GM10266 (cell line): ENCODE results near the gene LY6G5B.

Source experiments
- DNase-seq: peaks from one replicate; pipeline ENCODE4 v3.0.0; 2012; ENCODE audit errors: extremely low spot score
- TF ChIP-seq, protein P1 (sequence below): IDR thresholded peaks from 2 replicates; pipeline ENCODE4 v1.5.1; 2012; ENCODE audit warnings: mild to moderate bottlenecking, low read depth; ENCODE audit not compliant: control insufficient read depth, insufficient read depth; ENCODE audit errors: missing control alignments

The LY6G5B gene

DNA sequence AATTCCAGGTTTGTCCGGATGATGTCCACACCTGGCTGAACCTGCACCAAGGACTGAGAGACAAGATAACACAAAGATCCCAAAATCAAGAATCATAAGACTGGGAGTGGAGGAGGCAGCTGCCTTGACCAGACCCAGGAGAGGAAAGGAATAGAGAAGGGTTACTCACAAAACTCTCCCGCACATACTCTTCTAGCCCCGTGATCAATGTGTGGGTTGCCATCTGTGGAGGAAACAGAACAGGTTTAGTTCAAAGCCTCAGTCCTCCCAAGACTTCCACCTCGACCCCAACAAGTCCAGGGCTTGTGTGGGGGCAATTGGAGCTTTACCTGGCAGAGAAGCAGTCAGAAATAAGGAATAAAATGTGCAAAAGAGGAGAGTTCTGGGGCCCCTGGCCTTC is 28.4 kb upstream of the LY6G5B start:
- TF ChIP-seq, protein P1, sequence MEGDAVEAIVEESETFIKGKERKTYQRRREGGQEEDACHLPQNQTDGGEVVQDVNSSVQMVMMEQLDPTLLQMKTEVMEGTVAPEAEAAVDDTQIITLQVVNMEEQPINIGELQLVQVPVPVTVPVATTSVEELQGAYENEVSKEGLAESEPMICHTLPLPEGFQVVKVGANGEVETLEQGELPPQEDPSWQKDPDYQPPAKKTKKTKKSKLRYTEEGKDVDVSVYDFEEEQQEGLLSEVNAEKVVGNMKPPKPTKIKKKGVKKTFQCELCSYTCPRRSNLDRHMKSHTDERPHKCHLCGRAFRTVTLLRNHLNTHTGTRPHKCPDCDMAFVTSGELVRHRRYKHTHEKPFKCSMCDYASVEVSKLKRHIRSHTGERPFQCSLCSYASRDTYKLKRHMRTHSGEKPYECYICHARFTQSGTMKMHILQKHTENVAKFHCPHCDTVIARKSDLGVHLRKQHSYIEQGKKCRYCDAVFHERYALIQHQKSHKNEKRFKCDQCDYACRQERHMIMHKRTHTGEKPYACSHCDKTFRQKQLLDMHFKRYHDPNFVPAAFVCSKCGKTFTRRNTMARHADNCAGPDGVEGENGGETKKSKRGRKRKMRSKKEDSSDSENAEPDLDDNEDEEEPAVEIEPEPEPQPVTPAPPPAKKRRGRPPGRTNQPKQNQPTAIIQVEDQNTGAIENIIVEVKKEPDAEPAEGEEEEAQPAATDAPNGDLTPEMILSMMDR, result no peak
- no peak for DNase-seq

DNA sequence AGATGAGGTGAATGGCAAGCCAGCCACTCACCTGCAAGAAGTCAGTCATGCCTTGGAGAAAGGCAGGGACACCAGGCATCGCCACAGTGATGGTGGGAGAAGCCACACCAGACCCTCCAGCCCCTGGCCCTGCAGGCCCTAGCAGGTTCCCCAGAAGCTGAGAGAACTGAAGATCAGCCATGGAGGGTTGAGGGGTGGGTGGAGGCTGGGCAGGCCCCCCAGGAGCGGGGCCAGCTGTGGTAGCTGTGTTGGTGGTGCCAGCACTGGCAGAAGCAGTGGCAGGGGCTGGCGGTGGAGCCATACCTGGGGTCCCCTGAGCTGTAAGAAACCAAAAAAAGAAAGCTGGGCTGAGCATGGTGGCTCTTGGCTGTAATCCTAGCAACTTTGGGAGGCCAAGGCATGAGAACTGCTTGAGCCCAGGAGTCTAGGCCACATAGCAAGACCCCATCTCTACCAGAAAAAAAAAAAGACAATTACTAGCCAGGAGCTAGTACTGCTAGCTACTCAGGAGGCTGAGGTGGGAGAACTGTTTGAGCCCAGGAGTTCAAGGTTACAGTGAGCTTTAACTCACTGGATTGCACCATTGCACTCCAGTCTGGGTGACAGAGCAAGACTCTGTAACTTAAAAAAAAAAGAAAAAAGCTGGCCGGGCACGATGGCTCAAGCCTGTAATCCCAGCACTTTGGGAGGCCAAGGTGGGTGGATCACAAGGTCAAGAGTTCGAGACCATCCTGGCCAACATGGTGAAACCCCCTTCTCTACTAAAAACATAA is 26.8 kb upstream of the LY6G5B start:
- no peak for DNase-seq
- TF ChIP-seq, protein P1, result no peak

DNA sequence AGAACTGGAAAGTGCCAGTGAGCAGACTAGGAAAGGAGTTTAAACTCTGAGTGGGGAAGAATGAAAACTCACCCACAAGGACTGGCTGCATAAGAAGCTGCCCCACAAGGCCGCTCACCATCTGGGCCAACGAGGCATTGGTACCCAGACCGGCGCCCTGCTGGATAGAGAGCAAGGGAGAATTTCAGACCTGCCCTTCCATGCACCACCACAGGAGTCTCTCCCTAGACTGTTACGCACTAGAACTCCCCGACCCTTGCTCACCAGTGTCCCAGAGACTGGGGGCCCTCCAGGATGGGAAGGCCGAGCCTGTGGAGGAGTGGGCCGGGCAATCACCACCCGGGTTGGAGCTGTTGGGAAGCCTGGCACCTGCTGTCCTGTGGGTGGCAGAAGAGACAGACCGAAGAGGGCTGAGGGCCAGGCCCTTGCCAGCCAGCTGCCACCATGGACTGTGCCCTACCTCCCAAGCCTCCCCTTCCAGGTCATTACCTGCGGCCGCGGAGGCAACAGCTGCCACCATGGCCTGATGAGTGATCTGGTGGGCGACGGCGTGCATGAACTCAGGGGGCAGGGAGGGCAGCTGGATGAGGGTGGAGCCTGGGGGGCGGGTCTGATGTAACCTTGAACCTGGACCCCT is 25.8 kb upstream of the LY6G5B start:
- TF ChIP-seq, protein P1, result no peak
- no peak for DNase-seq

DNA sequence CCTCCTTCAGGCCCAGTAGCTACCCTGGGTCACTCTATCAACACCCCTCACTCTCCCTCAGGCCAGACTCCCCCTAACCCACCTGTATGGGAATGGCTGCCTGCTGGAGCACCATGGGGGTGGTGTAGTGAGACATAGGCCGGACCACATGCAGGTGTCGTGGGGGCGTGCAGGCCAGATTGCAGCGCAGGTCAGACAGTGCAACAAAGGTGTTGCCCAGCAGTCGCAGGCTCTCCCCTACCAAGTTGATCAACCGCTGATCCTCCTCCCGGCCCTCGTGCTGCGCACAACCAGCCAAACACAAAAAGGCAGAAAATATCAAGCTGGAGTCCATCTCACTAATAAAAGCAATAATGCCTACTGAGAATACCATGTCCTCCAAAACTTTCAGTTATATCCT is 24.5 kb upstream of the LY6G5B start:
- no peak for DNase-seq
- TF ChIP-seq, protein P1, result no peak

DNA sequence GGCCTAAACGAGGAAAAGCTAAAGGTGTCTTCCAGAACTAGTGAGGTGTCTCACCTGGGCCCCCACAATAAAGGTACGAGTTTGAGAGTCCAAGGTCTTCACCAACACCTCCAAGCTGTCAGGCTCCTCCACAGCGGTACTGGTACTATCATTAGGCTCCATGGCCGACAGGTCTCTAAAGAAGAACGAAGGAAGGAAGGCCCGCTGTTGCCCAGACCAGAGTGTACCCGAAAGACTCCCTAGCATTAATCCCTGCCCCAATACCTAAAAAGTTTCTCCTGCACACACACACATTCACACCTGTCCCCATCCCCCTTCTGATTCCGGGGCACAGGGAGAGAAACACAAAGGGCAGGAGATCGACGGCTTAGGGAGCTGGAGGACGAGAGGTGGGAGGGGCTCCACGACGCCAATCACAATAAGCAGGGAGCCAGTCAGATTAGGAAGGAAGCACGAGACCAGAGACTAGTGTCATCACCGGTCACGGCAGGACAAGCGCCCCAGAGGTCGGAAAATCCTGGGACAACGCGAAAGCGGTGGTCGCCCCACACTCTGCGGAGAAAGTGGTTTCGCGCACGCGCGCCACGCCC is 18.1 kb upstream of the LY6G5B start:
- TF ChIP-seq, protein P1, result no peak
- DNase-seq, result peak; percentile 71

DNA sequence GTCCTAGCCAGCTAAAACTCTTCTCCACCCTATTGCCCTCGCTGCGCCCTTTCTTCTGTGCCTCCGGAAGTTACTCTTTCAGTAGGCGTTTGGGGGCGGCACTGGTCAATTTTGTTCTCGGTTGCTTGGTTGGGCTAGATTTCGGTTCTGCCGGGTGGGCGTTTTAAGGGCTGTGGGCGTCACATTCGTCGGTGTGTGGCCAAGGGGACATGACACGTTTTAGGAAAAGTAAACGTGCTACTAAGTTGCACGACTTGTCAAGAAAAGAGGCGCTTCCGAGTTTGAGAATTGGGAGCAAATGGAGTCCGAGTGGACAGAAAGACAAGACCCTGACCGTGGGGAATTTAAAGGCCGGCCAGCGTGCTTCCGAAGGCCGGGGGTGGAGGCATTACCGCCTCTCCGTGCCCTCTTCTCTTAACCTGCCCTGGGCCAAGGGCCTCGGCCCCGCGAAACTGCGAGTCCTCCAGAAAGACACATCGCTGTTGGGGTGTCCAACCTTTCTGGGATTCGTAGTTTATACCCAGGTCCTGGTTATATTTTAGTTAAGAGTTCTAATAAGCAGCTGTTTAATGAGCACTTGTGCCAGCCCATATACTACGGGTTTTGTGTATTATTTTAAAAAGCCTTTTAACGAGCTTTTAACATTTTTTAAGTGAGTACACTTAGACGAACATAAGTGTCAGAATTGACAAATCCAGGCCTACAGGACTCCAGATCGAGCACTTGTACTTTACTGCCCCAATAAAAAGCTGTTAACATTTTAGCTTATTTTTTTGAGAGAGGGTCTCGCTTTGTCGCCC is 16.7 kb upstream of the LY6G5B start:
- TF ChIP-seq, protein P1, result no peak
- DNase-seq, result peak; percentile 91
